ENCODE data around the gene MLC1.

- TF ChIP-seq CTCF (IDR thresholded peaks at IDR 0.05) = no peak
- TF ChIP-seq ZFX (IDR thresholded peaks at IDR 0.05; ENCODE audit: borderline replicate concordance) = no peak
Observed at GRCh38 chr22:50040717-50041116, 44.5 kb downstream of the MLC1 start.
